GM18951 (cell line): Measurements from ENCODE around the gene FAM13C.

ENCODE experiments used
- POLR2A ChIP-seq: IDR thresholded peaks from 4 replicates; pipeline ENCODE4 v1.6.1; 2011; ENCODE audit warnings: mild to moderate bottlenecking; ENCODE audit not compliant: insufficient read length, insufficient read depth; ENCODE audit errors: extremely low read depth
- in situ Hi-C: fragments of 300-500 bp; cut with MboI; formaldehyde crosslinking; loops from one replicate; pipeline ENCODE4 v1.12.0; 2022; ENCODE audit warnings: low sequenced_read_pairs, mixed read lengths, inconsistent platforms; ENCODE audit not compliant: unreplicated experiment

Gene FAM13C

DNA sequence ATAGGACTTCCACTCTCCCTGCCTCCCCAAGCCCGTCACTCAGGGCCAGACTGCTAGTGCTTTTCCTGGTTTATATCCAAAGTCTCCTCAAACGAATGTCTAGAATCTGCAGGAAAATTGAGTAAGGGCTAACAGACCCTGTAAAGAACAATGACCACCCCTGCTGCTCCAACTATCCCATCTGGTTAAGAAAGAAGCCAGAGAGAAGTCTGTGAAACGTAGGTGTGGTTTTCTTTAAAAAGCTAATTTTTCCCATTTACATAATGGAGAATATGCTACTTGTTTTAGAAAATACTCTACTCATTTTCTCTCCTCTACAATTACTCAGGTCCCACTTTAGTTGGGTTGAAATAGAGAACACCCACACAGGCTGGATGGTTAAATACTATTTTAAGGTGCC lies 72.5 kb downstream of the FAM13C start:
- in situ Hi-C loops, result no loop called here
- TF ChIP-seq POLR2A, result no peak

GRCh38 chr10:59287587-59288255 lies 74.6 kb downstream of the FAM13C start:
- TF ChIP-seq POLR2A, result no peak
- in situ Hi-C loops, result no loop called here

- in situ Hi-C loops, result no loop called here
These were observed 76.5 kb downstream of the FAM13C start for GRCh38 chr10:59285848-59286247.

GRCh38 chr10:59285073-59285472 lies 77.3 kb downstream of the FAM13C start:
- in situ Hi-C loops, result no loop called here
- no peak for TF ChIP-seq POLR2A

More at GRCh38 chr10:59285848-59286247, 76.5 kb downstream of the FAM13C start:
- TF ChIP-seq POLR2A, result no peak

GRCh38 chr10:59284118-59284975 lies 78.0 kb downstream of the FAM13C start:
- no peak for TF ChIP-seq POLR2A

GRCh38 chr10:59283456-59284091 lies 78.8 kb downstream of the FAM13C start:
- in situ Hi-C loops, result no loop called here
- TF ChIP-seq POLR2A, result no peak

More at GRCh38 chr10:59284118-59284975, 78.0 kb downstream of the FAM13C start:
- in situ Hi-C loops, result no loop called here

DNA sequence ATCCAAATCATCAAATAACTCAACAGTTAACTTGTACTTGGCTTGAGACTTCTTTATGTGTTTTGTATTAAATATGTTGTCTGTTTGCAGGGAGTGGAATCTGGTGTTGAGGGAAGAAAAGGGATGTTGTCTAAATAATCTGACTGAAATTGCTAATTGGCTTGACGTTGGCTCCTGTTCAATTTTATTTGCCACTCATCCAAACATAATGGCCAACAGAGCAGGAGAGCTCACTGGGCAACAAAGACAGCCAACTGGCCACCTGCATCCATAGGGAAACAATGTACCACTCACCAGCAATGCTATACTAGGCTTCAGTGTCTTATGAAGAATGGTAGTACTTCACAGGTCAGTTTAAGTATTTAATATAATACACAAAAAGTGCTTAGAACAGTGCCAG lies 80.5 kb downstream of the FAM13C start:
- no peak for TF ChIP-seq POLR2A
- in situ Hi-C loops, result no loop called here

DNA sequence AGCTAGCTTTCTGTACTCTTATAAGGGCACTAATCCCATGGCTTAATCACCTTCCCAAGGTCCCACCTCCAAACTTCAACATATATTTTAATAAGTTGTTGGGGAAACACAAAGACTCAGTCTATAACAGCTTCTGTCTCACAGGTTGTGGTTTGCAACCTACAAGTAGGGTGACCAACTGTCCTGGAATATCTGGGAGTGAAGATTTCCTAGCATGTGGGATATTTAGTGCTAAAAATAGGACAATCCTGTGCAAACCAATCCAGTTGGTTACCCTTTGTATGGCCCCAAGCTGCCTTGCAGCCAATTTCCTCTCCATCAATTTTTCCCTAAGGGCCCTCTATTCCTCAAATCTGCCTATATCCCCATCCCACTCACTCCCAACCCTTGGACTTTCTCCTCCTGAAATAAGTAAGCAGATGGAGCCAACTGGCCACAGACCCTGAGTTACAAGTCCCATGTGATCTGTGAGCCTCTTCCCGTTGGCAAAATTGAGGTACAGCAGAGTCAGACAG lies 82.3 kb downstream of the FAM13C start:
- in situ Hi-C loops, result no loop called here
- no peak for TF ChIP-seq POLR2A

- in situ Hi-C loops, result no loop called here
- TF ChIP-seq POLR2A, result no peak
These were observed 82.9 kb downstream of the FAM13C start for GRCh38 chr10:59279476-59279875.

- in situ Hi-C loops, result no loop called here
- no peak for TF ChIP-seq POLR2A
These were observed 85.4 kb downstream of the FAM13C start for GRCh38 chr10:59276919-59277318.

DNA sequence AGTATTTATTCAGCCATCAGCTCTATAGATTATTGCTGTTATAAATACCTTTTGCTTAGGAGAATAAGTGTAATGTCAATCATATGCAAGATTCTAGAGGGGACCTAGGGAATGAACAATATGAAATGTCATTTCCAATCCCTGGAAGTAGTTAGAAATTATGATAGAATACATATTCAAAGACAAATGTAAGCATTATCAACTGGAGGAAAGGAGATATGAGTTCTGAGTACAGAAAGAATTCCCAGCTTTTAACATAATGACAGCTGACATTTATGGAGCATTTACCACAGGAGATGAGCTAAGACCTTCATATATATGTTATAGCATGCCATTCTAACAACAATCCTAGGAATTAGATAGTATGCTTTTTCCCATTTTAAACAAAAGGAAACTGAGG lies 86.2 kb downstream of the FAM13C start:
- in situ Hi-C loops, result no loop called here
- no peak for TF ChIP-seq POLR2A

- in situ Hi-C loops, result no loop called here
- no peak for TF ChIP-seq POLR2A
These were observed 88.9 kb downstream of the FAM13C start for GRCh38 chr10:59273445-59273844.

DNA sequence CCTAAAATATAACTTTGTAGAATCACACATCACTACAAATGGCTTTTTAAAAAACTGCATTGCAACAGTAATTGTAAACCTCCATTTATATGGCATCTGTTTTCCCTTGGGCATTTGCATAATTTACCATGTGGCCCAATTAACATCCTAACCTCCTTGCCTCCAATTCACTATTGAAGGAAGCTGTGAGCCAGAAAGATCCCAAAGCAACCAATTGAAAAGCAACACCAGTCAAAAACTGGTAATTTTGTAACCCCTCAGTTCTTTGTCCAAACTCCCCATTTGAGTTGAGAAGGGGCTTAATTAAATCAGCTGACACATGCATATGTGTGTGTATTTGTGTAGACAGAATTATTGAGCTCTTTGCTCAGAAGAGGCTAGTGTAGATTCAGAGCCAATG lies 90.3 kb downstream of the FAM13C start:
- no peak for TF ChIP-seq POLR2A
- in situ Hi-C loops, result no loop called here
